CD4-positive, alpha-beta T cell (primary cell): ENCODE results near the gene BMPR1A. TPM values are rescaled to one million over a fixed set of nuclear protein-coding genes. Genes with fewer than 3 reads are reported as not detected.

Experiments
- ATAC-seq: fragments of 200-7000 bp; cut with Tn5 transposase; one replicate; pipeline ENCODE4 v1.10.0; 2022; ENCODE audit warnings: mild to moderate bottlenecking; ENCODE audit not compliant: poor library complexity
- CTCF ChIA-PET: fragments of 350-600 bp; sonication (Branson Sonifier 250); formaldehyde crosslinking; loops from one replicate; lab custom pipeline; 2021; ENCODE audit warnings: antibody characterized with exemption, inconsistent platforms; lab: Charles Lee
- POLR2A ChIA-PET: fragments of 350-600 bp; sonication (Branson Sonifier 250); formaldehyde crosslinking; loops from one replicate; lab custom pipeline; 2021; ENCODE audit warnings: antibody characterized with exemption, inconsistent platforms; lab: Charles Lee
- DNase-seq, 14 experiments: peaks; one replicate each; pipeline ENCODE4 v3.0.0-alpha.2; 2013 to 2020; ENCODE audit warnings: mixed read lengths in 2 of 14
- H3K27ac ChIP-seq, 2 donors: one replicate each; pipeline versions ENCODE4 v1.5.1 to v1.7.0; 2013; ENCODE audit warnings: low read length in 2 of 2, low read depth in 1 of 2, mild to moderate bottlenecking in 1 of 2
- H3K27me3 ChIP-seq, 2 experiments: 1 replicate in 1 of 2; 2 replicates in 1 of 2; pipeline versions ENCODE4 v1.6.1 to v1.7.0; 2013; ENCODE audit warnings: low read length in 2 of 2, control low read depth in 1 of 2, mild to moderate bottlenecking in 1 of 2, moderate library complexity in 1 of 2; ENCODE audit not compliant: insufficient read depth in 2 of 2, control insufficient read depth in 1 of 2
- H3K36me3 ChIP-seq: one replicate; pipeline ENCODE4 v1.6.1; 2013; ENCODE audit warnings: low read length, control low read depth; ENCODE audit not compliant: insufficient read depth
- H3K4me1 ChIP-seq: one replicate; pipeline ENCODE4 v1.6.1; 2013; ENCODE audit warnings: low read length, control low read depth; ENCODE audit not compliant: insufficient read depth
- H3K4me3 ChIP-seq: one replicate; pipeline ENCODE4 v1.5.1; 2013; ENCODE audit warnings: mild to moderate bottlenecking, low read length, moderate library complexity
- H3K9me3 ChIP-seq, 2 experiments: 1 replicate in 1 of 2; 2 replicates in 1 of 2; pipeline versions ENCODE4 v1.6.1 to v1.7.0; 2013; ENCODE audit warnings: low read length in 2 of 2, mild to moderate bottlenecking in 2 of 2, control low read depth in 1 of 2, moderate library complexity in 1 of 2; ENCODE audit not compliant: control insufficient read depth in 1 of 2, insufficient read depth in 1 of 2
- H3K27ac Mint-ChIP-seq: one replicate; pipeline ENCODE4 v1.8.0; 2020; ENCODE audit warnings: mixed read lengths
- H3K27me3 Mint-ChIP-seq: one replicate; pipeline ENCODE4 v1.8.0; 2021; ENCODE audit warnings: mixed read lengths
- H3K36me3 Mint-ChIP-seq: one replicate; pipeline ENCODE4 v1.8.0; 2021; ENCODE audit warnings: low read depth, mixed read lengths
- H3K4me1 Mint-ChIP-seq: one replicate; pipeline ENCODE4 v1.8.0; 2021; ENCODE audit warnings: low read depth, mixed read lengths
- H3K4me3 Mint-ChIP-seq: one replicate; pipeline ENCODE4 v1.8.0; 2020; ENCODE audit warnings: mild to moderate bottlenecking, mixed read lengths
- H3K9me3 Mint-ChIP-seq: one replicate; pipeline ENCODE4 v1.8.0; 2020; ENCODE audit warnings: mixed read lengths
- CTCF ChIP-seq: fragments of 200-600 bp; IDR thresholded peaks from one replicate; pipeline ENCODE4 v1.8.0; 2022; ENCODE audit warnings: antibody characterized with exemption, mild to moderate bottlenecking
- intact Hi-C, 2 experiments: fragments of 100-400 bp; cut with DNase I in 1 of 2; cut with micrococcal nuclease in 1 of 2; formaldehyde crosslinking; loops; one replicate each; pipeline versions ENCODE4 v1.15.1 to v1.9.0; 2023 to 2025; cut with DNase I, micrococcal nuclease
- total RNA-seq, 174 experiments: library from RNA in 2 of 174; stranded (reverse) in 2 of 174; gene quantifications; one replicate each; pipeline ENCODE4 v1.2.3 and lab custom pipeline; 2021 to 2026

Gene BMPR1A
- total RNA-seq, 2 experiments from 2014 or later: 1.9 to 2.6 TPM

- Mint-ChIP-seq H3K4me1 (no peaks in the 10 kb centered on the region), H3K36me3 (no peaks in the 10 kb centered on the region), H3K27me3 (no peaks in the 10 kb centered on the region), H3K27ac (no peak overlapping the region), H3K4me3 (no peak overlapping the region), H3K9me3 (no peaks in the 10 kb centered on the region)
- H3K27me3 ChIP-seq: no peaks in the 10 kb centered on the region
- ChIA-PET POLR2A (no interaction called here), CTCF (no interaction called here)
- ATAC-seq: no peak
- no peak overlapping the region for H3K4me3 ChIP-seq
- DNase-seq: no peak
- no peak overlapping the region for H3K27ac ChIP-seq
- no peak for TF ChIP-seq CTCF
- H3K36me3 ChIP-seq: no peaks in the 10 kb centered on the region
- intact Hi-C loops: no loop called here
- H3K9me3 ChIP-seq: no peaks in the 10 kb centered on the region
- H3K4me1 ChIP-seq: no peaks in the 10 kb centered on the region
Measured at GRCh38 chr10:86858011-86858410, 101.6 kb downstream of the BMPR1A start.

- ChIA-PET POLR2A (no interaction called here), CTCF (no interaction called here)
- Mint-ChIP-seq H3K4me3 (no peak overlapping the region), H3K9me3 (no peaks in the 10 kb centered on the region), H3K27me3 (no peaks in the 10 kb centered on the region), H3K4me1 (no peaks in the 10 kb centered on the region), H3K27ac (no peak overlapping the region), H3K36me3 (no peaks in the 10 kb centered on the region)
- Histone ChIP-seq H3K4me3 (no peak overlapping the region), H3K9me3 (no peaks in the 10 kb centered on the region), H3K36me3 (no peaks in the 10 kb centered on the region), H3K27ac (no peak overlapping the region), H3K27me3 (no peaks in the 10 kb centered on the region), H3K4me1 (no peaks in the 10 kb centered on the region)
- DNase-seq (no peak), ATAC-seq (no peak)
- intact Hi-C loops: no loop called here
- no peak for TF ChIP-seq CTCF
Measured at GRCh38 chr10:86861351-86861750, 104.9 kb downstream of the BMPR1A start.

- no peaks in the 10 kb centered on the region for H3K36me3 ChIP-seq
- Mint-ChIP-seq H3K4me3 (no peak overlapping the region), H3K9me3 (no peaks in the 10 kb centered on the region), H3K27me3 (no peaks in the 10 kb centered on the region), H3K36me3 (no peaks in the 10 kb centered on the region), H3K4me1 (no peaks in the 10 kb centered on the region), H3K27ac (no peak overlapping the region)
- H3K4me3 ChIP-seq: no peak overlapping the region
- ATAC-seq: no peak
- H3K27me3 ChIP-seq: no peaks in the 10 kb centered on the region
- ChIA-PET CTCF (no interaction called here), POLR2A (no interaction called here)
- H3K4me1 ChIP-seq: no peaks in the 10 kb centered on the region
- no peak for TF ChIP-seq CTCF
- intact Hi-C loops: no loop called here
- H3K27ac ChIP-seq: no peak overlapping the region
- H3K9me3 ChIP-seq: no peaks in the 10 kb centered on the region
- no peak for DNase-seq
Measured at GRCh38 chr10:86862373-86862772, 106.0 kb downstream of the BMPR1A start.
